ENCODE results near the gene ENO1. TPM values are rescaled to one million over a fixed set of nuclear protein-coding genes. Genes with fewer than 3 reads are reported as not detected.
A peak's percentile ranks its signal among the peaks of the same experiment; 100 is the strongest.
"Not testable (repeated sequence)": the region's sequence is repeated elsewhere in the genome, so short reads cannot be mapped to it uniquely, and the experiment has no call there.

The ENO1 gene
- total RNA-seq, 2 donors from 2014 or later = 322 to 380 TPM

DNA sequence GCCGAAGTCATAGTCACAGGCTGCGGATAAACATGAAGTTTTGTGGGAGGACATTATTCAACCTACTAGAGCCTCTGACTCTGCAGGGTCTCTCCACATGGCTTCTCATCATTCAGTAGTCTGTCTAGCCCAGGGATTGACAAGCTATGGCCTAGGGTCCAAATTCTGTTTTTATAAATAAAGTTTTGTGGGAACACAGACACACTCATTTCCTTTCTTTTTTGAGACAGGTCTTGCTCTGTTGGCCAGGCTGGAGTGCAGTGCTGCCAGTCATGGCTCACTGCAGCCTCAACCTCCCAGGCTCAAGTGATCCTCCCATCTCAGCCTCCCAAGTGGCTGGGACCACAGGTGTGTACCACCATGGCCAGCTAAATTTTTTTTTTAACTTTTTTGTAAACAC, 8.1 kb upstream of the ENO1 start:
- no peak for ATAC-seq
- no peak for DNase-seq
- H3K9me3 ChIP-seq (ENCODE audit: control insufficient read depth, low read length, poor library complexity, severe bottlenecking) = no peaks in the 10 kb centered on the region
- H3K27me3 Mint-ChIP-seq = no peaks in the 10 kb centered on the region
- H3K27ac Mint-ChIP-seq = no peak overlapping the region
- H3K4me3 Mint-ChIP-seq = no peak overlapping the region
- H3K36me3 Mint-ChIP-seq (ENCODE audit: low read depth) = no peaks in the 10 kb centered on the region
- H3K4me1 Mint-ChIP-seq = no peaks in the 10 kb centered on the region

DNA sequence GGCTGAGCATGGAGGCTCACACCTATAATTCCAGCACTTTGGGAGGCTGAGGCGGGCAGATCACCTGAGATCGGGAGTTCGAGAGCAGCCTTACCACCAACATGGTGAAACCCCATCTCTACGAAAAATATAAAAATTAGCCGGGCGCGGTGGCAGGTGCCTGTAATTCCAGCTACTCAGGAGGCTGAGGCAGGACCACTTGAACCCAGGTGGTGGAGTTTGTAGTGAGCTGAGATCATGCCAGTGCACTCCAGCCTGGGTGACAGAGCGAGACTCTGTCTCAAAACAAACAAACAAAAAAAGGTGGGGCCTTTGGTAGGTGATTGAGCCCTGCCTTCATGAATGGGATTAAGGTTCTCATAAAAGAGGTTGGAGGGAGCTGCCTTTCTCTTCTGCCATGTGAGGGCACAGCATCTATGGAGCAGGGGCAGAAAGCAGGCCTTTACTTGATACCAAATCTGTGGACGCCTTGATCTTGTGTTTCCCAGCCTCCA, 7.6 kb upstream of the ENO1 start:
- DNase-seq; H3K4me1 Mint-ChIP-seq; H3K27ac Mint-ChIP-seq; H3K36me3 Mint-ChIP-seq (ENCODE audit: low read depth); ATAC-seq; H3K9me3 ChIP-seq (ENCODE audit: control insufficient read depth, low read length, poor library complexity, severe bottlenecking); H3K4me3 Mint-ChIP-seq; H3K27me3 Mint-ChIP-seq: not testable (repeated sequence)

DNA sequence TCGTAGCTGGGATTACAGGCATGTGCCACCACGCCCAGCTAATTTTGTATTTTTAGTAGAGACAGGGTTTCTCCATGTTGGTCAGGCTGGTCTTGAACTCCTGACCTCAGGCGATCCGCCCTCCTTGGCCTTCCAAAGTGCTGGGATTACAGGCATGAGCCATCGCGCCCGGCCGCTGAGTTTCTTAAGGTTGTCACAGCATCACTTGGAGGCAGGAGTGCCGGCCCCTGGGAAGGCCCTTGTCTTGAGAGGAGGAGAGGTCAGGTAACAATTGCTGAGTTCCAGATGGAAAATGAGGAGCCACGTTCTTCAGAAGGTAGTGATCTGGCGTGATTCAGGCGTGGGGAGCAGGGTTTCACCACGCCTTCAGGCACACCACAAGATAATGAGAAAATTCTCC, 5.6 kb upstream of the ENO1 start:
- H3K4me3 Mint-ChIP-seq; H3K27me3 Mint-ChIP-seq; ATAC-seq; H3K9me3 ChIP-seq (ENCODE audit: control insufficient read depth, low read length, poor library complexity, severe bottlenecking); H3K27ac Mint-ChIP-seq; H3K36me3 Mint-ChIP-seq (ENCODE audit: low read depth); DNase-seq: not testable (repeated sequence)
- H3K4me1 Mint-ChIP-seq = peaks cover 12% of the 10 kb centered on the region

DNA sequence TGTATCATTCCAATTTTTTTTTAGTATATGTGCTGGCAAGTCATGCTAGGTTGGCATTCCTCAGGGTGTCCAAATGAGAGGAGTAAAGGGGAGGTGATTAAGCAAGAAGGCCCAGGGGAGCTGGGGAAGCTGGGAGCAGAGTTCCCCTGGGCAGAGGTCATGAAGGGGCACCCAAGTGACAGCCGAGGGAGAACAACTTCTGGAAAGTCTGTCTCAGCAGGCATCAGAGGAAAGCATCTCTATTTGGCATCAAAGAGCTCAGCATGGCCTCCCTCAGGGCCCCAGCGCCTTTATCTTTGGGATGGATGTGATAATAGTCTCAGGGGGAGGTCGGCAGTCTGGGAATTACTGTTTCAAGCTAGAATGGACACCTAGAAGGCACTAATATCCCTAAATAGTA, 5.0 kb upstream of the ENO1 start:
- Mint-ChIP-seq H3K4me1 (peaks cover 14% of the 10 kb centered on the region), H3K27me3 (no peaks in the 10 kb centered on the region), H3K4me3 (no peak overlapping the region), H3K36me3 (ENCODE audit: low read depth) (no peaks in the 10 kb centered on the region), H3K27ac (no peak overlapping the region)
- no peak for DNase-seq
- no peaks in the 10 kb centered on the region for H3K9me3 ChIP-seq (ENCODE audit: control insufficient read depth, low read length, poor library complexity, severe bottlenecking)
- no peak for ATAC-seq

DNA sequence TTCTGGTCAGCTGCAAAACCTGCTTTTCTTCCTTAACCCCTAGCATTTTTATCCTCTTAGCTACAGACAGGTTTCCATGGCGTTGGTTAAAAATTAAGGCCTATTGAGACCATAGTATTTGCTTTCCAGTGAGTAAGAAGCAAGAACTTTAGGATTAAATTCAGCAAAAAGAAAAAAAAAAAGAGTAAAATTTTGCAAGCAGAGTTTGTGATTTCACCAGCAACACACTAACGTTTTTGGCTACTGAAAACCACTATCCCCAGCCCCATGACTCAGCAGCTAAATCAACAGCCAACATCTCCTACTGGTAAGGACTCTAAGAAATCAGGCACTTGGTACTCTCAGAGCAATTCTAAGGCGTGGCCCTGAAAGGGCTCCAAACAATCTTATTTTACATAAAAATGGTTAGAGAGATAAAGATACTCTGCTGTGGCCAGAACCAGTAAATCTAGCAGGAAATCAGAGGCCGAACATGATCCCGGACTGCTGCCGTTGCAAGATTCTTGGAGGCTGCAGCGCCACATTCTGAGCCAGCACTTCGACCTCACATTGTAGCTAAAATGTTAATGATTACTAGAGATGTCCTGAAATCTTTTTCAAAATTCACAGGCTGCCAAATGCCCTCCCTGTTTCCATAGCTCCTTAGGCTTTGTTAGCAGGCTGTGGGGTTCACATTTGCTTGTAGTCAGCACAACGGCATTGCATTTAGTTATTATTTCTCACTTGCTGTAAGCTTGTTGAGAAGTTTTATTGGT, 1.6 kb upstream of the ENO1 start:
- H3K9me3 ChIP-seq (ENCODE audit: control insufficient read depth, low read length, poor library complexity, severe bottlenecking) = no peaks in the 10 kb centered on the region
- Mint-ChIP-seq H3K4me1 (peaks cover 28% of the 10 kb centered on the region), H3K4me3 (peak overlapping the region; percentile 95), H3K27ac (peak overlapping the region; percentile 95), H3K27me3 (no peaks in the 10 kb centered on the region), H3K36me3 (ENCODE audit: low read depth) (peaks cover 4% of the 10 kb centered on the region)
- DNase-seq (no peak), ATAC-seq (no peak)

DNA sequence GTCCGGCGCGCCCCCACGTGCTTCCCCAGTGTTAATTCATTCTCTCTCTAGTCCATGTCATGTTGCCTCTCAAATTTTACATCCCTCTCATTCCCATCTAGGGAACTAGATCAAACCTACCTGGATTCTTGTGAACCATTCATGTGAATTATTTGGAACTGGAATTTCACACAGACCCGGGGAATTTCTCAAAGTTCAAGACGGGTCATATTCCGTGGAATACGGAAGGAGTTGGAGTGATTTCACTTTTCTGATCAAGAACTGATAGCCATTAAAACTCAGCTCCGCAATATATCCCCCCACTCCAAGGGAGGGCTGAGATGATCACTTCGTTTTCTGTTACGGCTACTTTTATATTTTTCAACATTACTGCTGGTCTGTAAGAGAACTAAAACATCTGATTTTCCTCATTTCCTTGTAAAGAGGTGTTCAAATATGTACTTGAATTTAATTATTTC, 1.0 kb upstream of the ENO1 start:
- H3K4me3 Mint-ChIP-seq = peak overlapping the region; percentile 95
- peaks cover 4% of the 10 kb centered on the region for H3K36me3 Mint-ChIP-seq (ENCODE audit: low read depth)
- H3K4me1 Mint-ChIP-seq = peaks cover 32% of the 10 kb centered on the region

DNA sequence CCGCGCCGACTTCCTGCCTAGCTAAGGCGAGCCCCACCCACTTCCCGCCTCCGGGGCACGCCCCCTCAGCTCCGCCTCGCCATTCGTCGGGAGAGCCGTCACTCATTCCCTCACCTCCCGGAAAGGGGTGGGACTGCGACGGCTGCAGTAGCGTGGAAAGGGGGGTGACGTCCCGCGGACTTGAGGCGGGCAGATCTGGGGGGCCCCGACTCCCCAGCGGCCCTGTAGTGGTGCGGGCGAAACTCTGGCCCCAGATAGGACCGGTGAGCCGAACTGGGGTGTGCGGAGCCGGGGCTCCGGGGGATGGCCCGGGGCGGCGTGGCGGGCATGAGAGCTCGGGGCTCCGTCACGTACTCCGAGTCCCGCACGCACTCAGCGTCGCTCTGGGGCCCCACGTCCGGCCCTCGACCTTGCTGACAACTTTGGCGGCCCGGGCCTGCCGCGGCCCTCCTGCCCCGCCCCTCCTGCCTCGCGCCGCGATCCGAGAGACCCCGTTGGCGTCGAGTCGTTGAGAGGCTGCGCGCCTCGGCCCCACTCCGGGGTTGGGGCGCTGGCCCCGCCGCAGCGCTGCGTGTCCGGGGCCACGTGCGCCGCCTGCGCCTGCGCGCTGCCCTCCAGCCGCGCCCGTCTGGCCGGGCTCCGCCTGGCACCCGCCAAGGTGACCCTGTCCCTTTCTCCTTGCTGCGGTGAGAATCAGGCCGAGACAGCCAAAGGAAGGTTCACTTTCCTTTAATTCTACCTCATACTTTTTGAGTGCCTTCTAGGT, 395 bp upstream of the ENO1 start:
- H3K9me3 ChIP-seq (ENCODE audit: control insufficient read depth, low read length, poor library complexity, severe bottlenecking) = no peaks in the 10 kb centered on the region
- peak; percentile 83 for ATAC-seq
- Mint-ChIP-seq H3K27ac (peak overlapping the region; percentile 95), H3K27me3 (no peaks in the 10 kb centered on the region), H3K4me1 (peaks cover 36% of the 10 kb centered on the region), H3K36me3 (ENCODE audit: low read depth) (peaks cover 4% of the 10 kb centered on the region), H3K4me3 (peak overlapping the region; percentile 95)
- DNase-seq = peak; percentile 95 to 100 (median 98)

More for the DNA sequence above, 1.0 kb upstream of the ENO1 start:
- no peaks in the 10 kb centered on the region for H3K27me3 Mint-ChIP-seq
- DNase-seq (no peak), ATAC-seq (no peak)
- H3K9me3 ChIP-seq (ENCODE audit: control insufficient read depth, low read length, poor library complexity, severe bottlenecking) = no peaks in the 10 kb centered on the region
- H3K27ac Mint-ChIP-seq = peak overlapping the region; percentile 95

DNA sequence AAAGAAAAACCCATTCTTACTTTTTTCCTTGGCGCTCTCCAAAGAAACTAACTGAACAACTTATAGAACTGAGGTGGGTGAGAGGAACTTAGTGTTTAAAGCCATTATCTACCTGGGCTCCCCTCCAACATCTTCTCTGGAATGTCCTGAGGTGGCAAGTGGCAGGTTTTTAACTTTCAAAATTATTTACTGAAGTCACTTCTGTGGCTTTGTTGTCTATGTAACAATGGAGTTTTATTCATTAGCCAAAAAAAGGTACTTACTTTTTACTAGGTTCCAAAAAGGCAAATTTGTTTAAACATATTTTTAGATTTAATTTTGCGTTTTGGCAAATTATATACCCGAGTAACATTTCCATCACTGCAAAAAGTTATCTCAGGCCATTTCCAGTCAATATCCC, 2.4 kb downstream of the ENO1 start:
- Mint-ChIP-seq H3K27ac (peak overlapping the region; percentile 95), H3K36me3 (ENCODE audit: low read depth) (peaks cover 4% of the 10 kb centered on the region), H3K4me1 (peaks cover 45% of the 10 kb centered on the region), H3K4me3 (peak overlapping the region; percentile 94), H3K27me3 (no peaks in the 10 kb centered on the region)
- ATAC-seq (no peak), DNase-seq (no peak)
- no peaks in the 10 kb centered on the region for H3K9me3 ChIP-seq (ENCODE audit: control insufficient read depth, low read length, poor library complexity, severe bottlenecking)

DNA sequence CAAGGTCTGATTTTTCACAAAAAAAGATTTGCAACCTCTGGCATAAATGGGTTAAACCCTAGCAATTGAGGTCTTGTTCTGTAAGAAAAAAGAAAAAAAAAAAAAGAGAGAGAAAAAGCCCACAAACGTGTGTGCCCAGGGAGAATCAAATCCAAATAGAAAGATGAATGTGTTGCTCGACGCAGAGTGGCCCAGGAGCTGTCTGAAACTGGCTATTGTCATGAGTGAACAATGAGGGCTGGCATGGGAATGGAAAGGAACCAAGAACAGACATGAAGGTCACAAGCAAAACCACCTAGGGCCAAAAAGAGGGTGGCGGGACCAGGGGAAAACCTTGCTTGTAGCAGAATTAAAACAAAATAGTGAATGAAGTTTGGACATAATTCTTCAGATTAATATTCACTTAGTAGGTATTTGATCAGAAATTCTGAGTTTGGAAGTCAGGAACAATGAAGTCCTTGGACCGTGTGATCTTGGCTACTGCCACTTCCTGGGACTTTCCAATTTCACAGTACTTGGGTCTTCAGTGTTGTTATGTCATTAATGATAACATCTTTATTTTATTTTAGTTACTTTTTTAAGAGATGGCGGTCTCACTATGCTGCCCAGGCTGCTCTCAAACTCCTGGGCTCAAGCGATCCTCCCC, 3.1 kb downstream of the ENO1 start:
- Mint-ChIP-seq H3K27me3 (no peaks in the 10 kb centered on the region), H3K4me3 (peak overlapping the region; percentile 94), H3K36me3 (ENCODE audit: low read depth) (peaks cover 4% of the 10 kb centered on the region), H3K4me1 (peaks cover 45% of the 10 kb centered on the region), H3K27ac (peak overlapping the region; percentile 95)
- DNase-seq = no peak
- no peaks in the 10 kb centered on the region for H3K9me3 ChIP-seq (ENCODE audit: control insufficient read depth, low read length, poor library complexity, severe bottlenecking)
- no peak for ATAC-seq

DNA sequence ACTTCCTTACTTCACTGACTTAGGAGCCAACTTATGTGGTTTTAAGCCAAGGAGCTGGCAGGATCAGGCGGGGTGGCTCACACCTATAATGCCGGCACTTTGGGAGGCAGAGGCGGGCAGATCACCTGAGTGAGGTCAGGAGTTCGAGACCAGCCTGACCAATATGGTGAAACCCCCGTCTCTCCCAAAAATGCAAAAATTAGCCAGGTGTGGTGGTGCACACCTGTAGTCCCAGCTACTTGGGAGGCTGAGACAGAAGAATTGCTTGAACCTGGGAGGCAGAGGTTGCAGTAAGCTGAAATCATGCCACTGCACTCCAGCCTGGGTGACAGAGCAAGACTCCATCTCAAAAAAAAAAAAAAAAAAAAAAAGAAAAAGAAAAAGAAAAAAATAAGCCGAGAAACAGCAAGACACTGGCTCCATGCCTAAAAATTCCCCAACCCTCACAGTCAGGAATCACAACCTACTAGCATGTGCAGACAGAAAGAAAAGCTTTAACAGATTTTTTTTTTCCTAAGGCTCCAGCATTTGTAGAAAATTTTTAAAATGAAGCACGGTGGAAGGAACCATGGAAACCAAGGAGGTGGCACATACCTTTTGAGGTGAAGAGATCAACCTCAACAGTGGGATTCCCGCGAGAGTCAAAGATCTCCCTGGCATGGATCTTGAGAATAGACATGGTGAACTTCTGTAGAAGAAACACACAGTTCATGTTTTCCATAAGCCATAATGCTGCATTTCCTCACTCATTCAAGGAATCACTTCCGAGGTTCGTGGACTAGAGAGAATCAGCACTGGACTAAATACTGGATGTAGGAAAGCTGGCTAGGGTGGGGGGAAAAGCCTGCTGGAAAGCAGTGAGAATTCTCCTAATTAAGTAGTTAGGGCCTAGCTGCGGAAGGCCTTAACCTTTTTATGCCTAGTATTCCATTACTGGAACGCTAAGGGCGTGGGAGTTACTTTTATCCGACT, 4.0 kb downstream of the ENO1 start:
- Mint-ChIP-seq H3K36me3 (ENCODE audit: low read depth) (peaks cover 4% of the 10 kb centered on the region), H3K27ac (peak overlapping the region; percentile 95), H3K4me3 (peak overlapping the region; percentile 94), H3K27me3 (no peaks in the 10 kb centered on the region), H3K4me1 (peaks cover 41% of the 10 kb centered on the region)
- H3K9me3 ChIP-seq (ENCODE audit: control insufficient read depth, low read length, poor library complexity, severe bottlenecking) = no peaks in the 10 kb centered on the region
- DNase-seq = no peak
- ATAC-seq = no peak

DNA sequence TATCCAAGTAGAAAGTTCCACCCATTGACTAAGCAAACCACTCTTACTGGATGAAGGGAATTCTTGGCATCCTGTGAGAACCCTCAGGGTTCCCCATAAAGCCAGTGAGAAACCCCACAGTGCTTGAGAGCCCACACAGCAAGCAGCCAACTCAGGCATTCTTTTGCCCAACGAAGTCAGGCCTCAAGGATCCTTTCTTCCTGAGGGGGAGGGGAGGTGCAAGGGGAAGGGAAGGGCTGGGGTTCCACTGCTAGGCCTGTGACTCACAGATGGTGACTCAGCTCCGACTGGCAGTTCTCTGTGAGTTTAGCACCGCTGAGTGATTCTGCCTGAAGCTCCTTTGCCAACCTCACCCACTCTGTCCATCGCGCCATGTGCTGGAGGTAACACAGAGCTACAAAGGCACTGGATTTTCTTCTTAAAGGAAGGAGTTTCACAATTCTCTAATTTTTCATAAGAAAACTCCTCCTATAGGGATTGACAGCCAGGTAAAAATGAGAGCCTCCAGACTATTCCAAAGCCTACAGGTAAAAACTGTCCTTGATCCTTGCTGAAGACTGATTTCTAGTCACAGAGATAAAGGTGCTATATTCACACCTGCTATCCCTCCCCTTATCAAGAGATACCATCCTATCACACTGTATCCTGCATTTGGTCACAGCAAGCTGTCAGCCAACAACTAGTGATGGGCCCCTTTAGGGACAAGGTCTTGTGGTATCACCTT, 4.8 kb downstream of the ENO1 start:
- Mint-ChIP-seq H3K27ac (peak overlapping the region; percentile 95), H3K36me3 (ENCODE audit: low read depth) (peaks cover 9% of the 10 kb centered on the region), H3K4me1 (peaks cover 41% of the 10 kb centered on the region), H3K27me3 (no peaks in the 10 kb centered on the region), H3K4me3 (peak overlapping the region; percentile 28)
- DNase-seq (peak in 2 of 3 donors; percentile 20 to 51), ATAC-seq (peak; percentile 9)
- H3K9me3 ChIP-seq (ENCODE audit: control insufficient read depth, low read length, poor library complexity, severe bottlenecking) = no peaks in the 10 kb centered on the region

DNA sequence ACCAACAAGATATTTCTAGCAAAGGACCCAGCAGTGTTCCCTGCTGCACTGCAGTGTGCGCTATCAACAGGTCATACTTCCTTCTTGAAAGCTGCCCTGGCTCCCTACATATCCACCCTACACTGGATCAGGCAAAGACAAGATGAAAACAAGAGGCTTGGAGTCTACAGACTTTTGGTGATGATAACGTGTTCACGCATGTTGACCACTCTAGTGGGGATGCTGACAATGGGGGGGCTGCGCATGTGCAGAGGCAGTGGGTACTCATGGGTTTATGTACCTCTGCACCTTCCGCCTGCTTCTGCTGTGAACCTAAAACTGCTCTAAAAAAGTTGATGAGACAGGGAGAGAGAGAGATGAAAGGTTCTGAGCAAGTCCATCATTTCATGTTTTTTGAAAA, 5.5 kb downstream of the ENO1 start:
- no peaks in the 10 kb centered on the region for H3K9me3 ChIP-seq (ENCODE audit: control insufficient read depth, low read length, poor library complexity, severe bottlenecking)
- peak overlapping the region; percentile 28 for H3K4me3 Mint-ChIP-seq
- DNase-seq (no peak), ATAC-seq (no peak)
- peaks cover 9% of the 10 kb centered on the region for H3K36me3 Mint-ChIP-seq (ENCODE audit: low read depth)
- peak overlapping the region; percentile 95 for H3K27ac Mint-ChIP-seq
- peaks cover 38% of the 10 kb centered on the region for H3K4me1 Mint-ChIP-seq
- H3K27me3 Mint-ChIP-seq = no peaks in the 10 kb centered on the region
